SJCRH30 (cell line): ENCODE measurements around the gene DCLRE1B. TPM values are rescaled to one million over a fixed set of nuclear protein-coding genes. Genes with fewer than 3 reads are reported as not detected.

Experiments
- DNase-seq, 2 experiments: peaks; one replicate each; pipeline ENCODE4 v3.0.0-alpha.2; 2015 to 2020
- H3K27ac ChIP-seq: fragments of 250-450 bp; sonication (Bioruptor Pico); 2 replicates; pipeline ENCODE4 v1.5.1; 2020; ENCODE audit warnings: mild to moderate bottlenecking, moderate library complexity
- H3K27me3 ChIP-seq: fragments of 250-450 bp; sonication (Bioruptor Pico); 2 replicates; pipeline ENCODE4 v1.5.1; 2020; ENCODE audit warnings: mild to moderate bottlenecking, moderate library complexity
- H3K36me3 ChIP-seq: fragments of 250-450 bp; sonication (Bioruptor Pico); 2 replicates; pipeline ENCODE4 v1.5.1; 2020; ENCODE audit warnings: mild to moderate bottlenecking, moderate library complexity
- H3K4me1 ChIP-seq: fragments of 250-450 bp; sonication (Bioruptor Pico); 2 replicates; pipeline ENCODE4 v1.5.1; 2020; ENCODE audit warnings: mild to moderate bottlenecking, moderate library complexity
- H3K4me3 ChIP-seq: fragments of 250-450 bp; sonication (Bioruptor Pico); 2 replicates; pipeline ENCODE4 v1.5.1; 2020; ENCODE audit warnings: mild to moderate bottlenecking, moderate library complexity
- H3K9me3 ChIP-seq: fragments of 250-450 bp; sonication (Bioruptor Pico); replicated peaks from 2 replicates; pipeline ENCODE4 v1.5.1; 2020; ENCODE audit warnings: mild to moderate bottlenecking, moderate library complexity
- total RNA-seq: library from RNA; depleted of rRNA; stranded (reverse); fragments of >200 nt; shearing (Covaris generic); gene quantifications from 2 replicates; pipeline ENCODE4 v1.2.3, GENCODE V29; 2014

DCLRE1B gene
- total RNA-seq, 1 experiment from 2014 or later: 25.3 TPM

GRCh38 chr1:113901191-113901590 is 3.9 kb upstream of the DCLRE1B start:
- Histone ChIP-seq H3K4me3 (no peak overlapping the region), H3K27me3 (no peaks in the 10 kb centered on the region), H3K9me3 (no peaks in the 10 kb centered on the region), H3K4me1 (0 out of 2 replicates have a peak, but pooled peaks cover 2% of the 10 kb centered on the region), H3K27ac (no peak overlapping the region), H3K36me3 (peaks cover 8% of the 10 kb centered on the region; the same call in 1 of the 2 replicates)
- DNase-seq: no peak

- Histone ChIP-seq H3K27me3 (no peaks in the 10 kb centered on the region), H3K27ac (peak overlapping the region; percentile 69), H3K36me3 (peaks cover 9% of the 10 kb centered on the region), H3K4me1 (0 out of 2 replicates have a peak, but pooled peaks cover 2% of the 10 kb centered on the region), H3K4me3 (peak overlapping the region; percentile 80), H3K9me3 (no peaks in the 10 kb centered on the region)
- DNase-seq: no peak
Observed at GRCh38 chr1:113903501-113904292, 1.4 kb upstream of the DCLRE1B start.

GRCh38 chr1:113904293-113904673 is 843 bp upstream of the DCLRE1B start:
- peaks cover 15% of the 10 kb centered on the region for H3K36me3 ChIP-seq
- no peaks in the 10 kb centered on the region for H3K27me3 ChIP-seq
- H3K9me3 ChIP-seq: no peaks in the 10 kb centered on the region
- H3K27ac ChIP-seq: peak overlapping the region; percentile 69
- peak overlapping the region; percentile 80 for H3K4me3 ChIP-seq
- DNase-seq: no peak
- H3K4me1 ChIP-seq: 0 out of 2 replicates have a peak, but pooled peaks cover 2% of the 10 kb centered on the region

GRCh38 chr1:113905435-113905861 is 322 bp downstream of the DCLRE1B start:
- H3K27me3 ChIP-seq: no peaks in the 10 kb centered on the region
- H3K4me3 ChIP-seq: peak overlapping the region; percentile 80
- H3K4me1 ChIP-seq: 0 out of 2 replicates have a peak, but pooled peaks cover 2% of the 10 kb centered on the region
- DNase-seq: peak in 1 of 2 experiments; percentile 34
- H3K9me3 ChIP-seq: no peaks in the 10 kb centered on the region
- H3K36me3 ChIP-seq: peaks cover 18% of the 10 kb centered on the region
- H3K27ac ChIP-seq: peak overlapping the region; percentile 69

GRCh38 chr1:113912594-113913311 is 7.6 kb downstream of the DCLRE1B start:
- H3K36me3 ChIP-seq: peaks cover 40% of the 10 kb centered on the region
- no peaks in the 10 kb centered on the region for H3K27me3 ChIP-seq
- peak; percentile 15 to 30 for DNase-seq
- H3K4me3 ChIP-seq: no peak overlapping the region
- no peaks in the 10 kb centered on the region for H3K9me3 ChIP-seq
- no peaks in the 10 kb centered on the region for H3K4me1 ChIP-seq
- no peak overlapping the region for H3K27ac ChIP-seq

- no peak overlapping the region for H3K27ac ChIP-seq
- no peaks in the 10 kb centered on the region for H3K4me1 ChIP-seq
- no peaks in the 10 kb centered on the region for H3K9me3 ChIP-seq
- no peak overlapping the region for H3K4me3 ChIP-seq
- no peak for DNase-seq
- no peaks in the 10 kb centered on the region for H3K27me3 ChIP-seq
- peaks cover 35% of the 10 kb centered on the region for H3K36me3 ChIP-seq
Observed at GRCh38 chr1:113913312-113913668, 8.2 kb downstream of the DCLRE1B start.

- Histone ChIP-seq H3K4me1 (no peaks in the 10 kb centered on the region), H3K4me3 (no peak overlapping the region), H3K9me3 (no peaks in the 10 kb centered on the region), H3K27me3 (no peaks in the 10 kb centered on the region), H3K36me3 (peaks cover 27% of the 10 kb centered on the region), H3K27ac (no peak overlapping the region)
- no peak for DNase-seq
Observed at GRCh38 chr1:113913887-113914664, 8.9 kb downstream of the DCLRE1B start.

GRCh38 chr1:113916974-113917373 is 11.8 kb downstream of the DCLRE1B start:
- Histone ChIP-seq H3K27ac (no peak overlapping the region), H3K36me3 (peaks cover 8% of the 10 kb centered on the region), H3K4me1 (no peaks in the 10 kb centered on the region)

GRCh38 chr1:113917400-113918082 is 12.4 kb downstream of the DCLRE1B start:
- H3K27ac ChIP-seq: no peak overlapping the region
- DNase-seq: no peak

More at GRCh38 chr1:113916974-113917373, 11.8 kb downstream of the DCLRE1B start:
- Histone ChIP-seq H3K27me3 (no peaks in the 10 kb centered on the region), H3K9me3 (no peaks in the 10 kb centered on the region), H3K4me3 (no peak overlapping the region)
- no peak for DNase-seq

GRCh38 chr1:113918243-113918642 is 13.1 kb downstream of the DCLRE1B start:
- DNase-seq: no peak
- Histone ChIP-seq H3K4me3 (no peak overlapping the region), H3K27me3 (no peaks in the 10 kb centered on the region), H3K9me3 (no peaks in the 10 kb centered on the region), H3K36me3 (peaks cover 3% of the 10 kb centered on the region; the same call in 1 of the 2 replicates), H3K4me1 (no peaks in the 10 kb centered on the region), H3K27ac (no peak overlapping the region)

More at GRCh38 chr1:113917400-113918082, 12.4 kb downstream of the DCLRE1B start:
- Histone ChIP-seq H3K27me3 (no peaks in the 10 kb centered on the region), H3K9me3 (no peaks in the 10 kb centered on the region), H3K4me3 (no peak overlapping the region), H3K4me1 (no peaks in the 10 kb centered on the region), H3K36me3 (peaks cover 4% of the 10 kb centered on the region; the same call in 1 of the 2 replicates)

GRCh38 chr1:113922957-113923356 is 17.8 kb downstream of the DCLRE1B start:
- Histone ChIP-seq H3K9me3 (no peaks in the 10 kb centered on the region), H3K27me3 (no peaks in the 10 kb centered on the region), H3K36me3 (no peaks in the 10 kb centered on the region), H3K27ac (no peak overlapping the region), H3K4me1 (no peaks in the 10 kb centered on the region), H3K4me3 (no peak overlapping the region)
- no peak for DNase-seq

- Histone ChIP-seq H3K27ac (no peak overlapping the region), H3K9me3 (no peaks in the 10 kb centered on the region), H3K27me3 (no peaks in the 10 kb centered on the region), H3K36me3 (no peaks in the 10 kb centered on the region), H3K4me3 (no peak overlapping the region), H3K4me1 (no peaks in the 10 kb centered on the region)
- no peak for DNase-seq
Observed at GRCh38 chr1:113924473-113924872, 19.3 kb downstream of the DCLRE1B start.

- peak in 1 of 2 experiments; percentile 9 for DNase-seq
- Histone ChIP-seq H3K4me1 (peaks cover 9% of the 10 kb centered on the region), H3K36me3 (no peaks in the 10 kb centered on the region), H3K9me3 (no peaks in the 10 kb centered on the region), H3K27ac (no peak overlapping the region), H3K4me3 (peak overlapping the region; percentile 87), H3K27me3 (no peaks in the 10 kb centered on the region)
Observed at GRCh38 chr1:113928187-113928930, 23.2 kb downstream of the DCLRE1B start.
